NCI-H1417 treated with DMSO at 0.1 percent for 48 hours (cell line): ENCODE measurements around the gene CISD2.
"Not testable (repeated sequence)": the region's sequence is repeated elsewhere in the genome, so short reads cannot be mapped to it uniquely, and the experiment has no call there.

Experiments
- DNase-seq: peaks from one replicate; lab custom pipeline; 2025; lab: John Stamatoyannopoulos, UW

CISD2 gene

GRCh38 chr4:102850370-102850769, 18.4 kb upstream of the CISD2 start:
- no peak for DNase-seq

- DNase-seq = no peak
Observed at GRCh38 chr4:102858828-102859464, 9.8 kb upstream of the CISD2 start.

- DNase-seq = no peak
Observed at GRCh38 chr4:102860611-102861324, 8.0 kb upstream of the CISD2 start.

GRCh38 chr4:102862016-102862415, 6.8 kb upstream of the CISD2 start:
- no peak for DNase-seq

GRCh38 chr4:102862747-102863146, 6.0 kb upstream of the CISD2 start:
- DNase-seq = no peak

- not testable (repeated sequence) for DNase-seq
Observed at GRCh38 chr4:102865327-102865726, 3.5 kb upstream of the CISD2 start.

GRCh38 chr4:102867278-102868152, 1.3 kb upstream of the CISD2 start:
- DNase-seq = no peak

GRCh38 chr4:102868153-102868780, 525 bp upstream of the CISD2 start:
- no peak for DNase-seq

GRCh38 chr4:102869569-102870197, 891 bp downstream of the CISD2 start:
- no peak for DNase-seq

- DNase-seq = no peak
Observed at GRCh38 chr4:102871772-102872171, 3.0 kb downstream of the CISD2 start.

GRCh38 chr4:102877477-102878106, 8.8 kb downstream of the CISD2 start:
- not testable (repeated sequence) for DNase-seq

GRCh38 chr4:102878349-102878748, 9.6 kb downstream of the CISD2 start:
- DNase-seq = not testable (repeated sequence)

- DNase-seq = no peak
Observed at GRCh38 chr4:102878901-102879300, 10.1 kb downstream of the CISD2 start.

GRCh38 chr4:102881343-102881742, 12.6 kb downstream of the CISD2 start:
- DNase-seq = no peak

- no peak for DNase-seq
Observed at GRCh38 chr4:102883278-102883677, 14.5 kb downstream of the CISD2 start.

GRCh38 chr4:102888570-102888969, 19.8 kb downstream of the CISD2 start:
- DNase-seq = not testable (repeated sequence)

GRCh38 chr4:102889866-102890265, 21.1 kb downstream of the CISD2 start:
- not testable (repeated sequence) for DNase-seq

- DNase-seq = not testable (repeated sequence)
Observed at GRCh38 chr4:102896547-102896946, 27.8 kb downstream of the CISD2 start.

GRCh38 chr4:102897610-102898009, 28.8 kb downstream of the CISD2 start:
- DNase-seq = not testable (repeated sequence)

GRCh38 chr4:102901804-102902203, 33.0 kb downstream of the CISD2 start:
- no peak for DNase-seq

- no peak for DNase-seq
Observed at GRCh38 chr4:102918859-102919258, 50.1 kb downstream of the CISD2 start.
